ENCODE measurements around the gene SDK2. TPM values are rescaled to one million over a fixed set of nuclear protein-coding genes. Genes with fewer than 3 reads are reported as not detected.

The SDK2 gene
- total and polyA plus RNA-seq, 2 of the 4 experiments (the other 2 are of a cell fraction): under 0.01 to 0.03 TPM

- no peak overlapping the region for H3K18ac ChIP-seq (ENCODE audit: low read depth, low read length)
- H2AFZ ChIP-seq (replicated peaks; ENCODE audit: low read length, poor library complexity): no peak overlapping the region
- no peak overlapping the region for H2BK120ac ChIP-seq (ENCODE audit: low read depth, low read length)
- no CpG with 5 or more reads among the region's 7 CpGs for WGBS, 2 experiments (ENCODE audit: extremely low coverage in 2 of 2, insufficient read length in 1 of 2)
- no peak overlapping the region for H4K8ac ChIP-seq (ENCODE audit: low read depth in 2 of 2, low read length in 2 of 2)
- no peak overlapping the region for H2BK15ac ChIP-seq (ENCODE audit: low read depth, low read length)
- no peak overlapping the region for H3K4me2 ChIP-seq (ENCODE audit: low read depth, low read length)
- H2BK5ac ChIP-seq (ENCODE audit: low read depth, low read length, poor library complexity, severe bottlenecking): no peak overlapping the region
- H3K27ac ChIP-seq (ENCODE audit: insufficient read depth, low read length): no peak overlapping the region
- DNase-seq (no peak), ATAC-seq (ENCODE audit: low read depth) (no peak)
- in situ Hi-C loops (cut with MboI; ENCODE audit: low sequenced_read_pairs): no loop called here
- no peaks in the 10 kb centered on the region for H4K20me1 ChIP-seq (ENCODE audit: insufficient read depth, low read length)
- no TSS peak for BruUV-seq (replicated peaks)
- H3K4me3 ChIP-seq (ENCODE audit: insufficient read depth, low read depth, low read length): no peak overlapping the region
- H4K5ac ChIP-seq (ENCODE audit: low read depth, low read length): no peak overlapping the region
- H3K79me1 ChIP-seq (ENCODE audit: low read depth in 1 of 2, low read length in 2 of 2): no peaks in the 10 kb centered on the region
- no peak overlapping the region for H3K14ac ChIP-seq (replicated peaks; ENCODE audit: low read depth, low read length)
- no peak overlapping the region for H3K56ac ChIP-seq (ENCODE audit: extremely low read depth, insufficient read depth, low read length)
- no peak overlapping the region for H3K4ac ChIP-seq (ENCODE audit: low read depth, low read length)
- H3K27me3 ChIP-seq (ENCODE audit: control insufficient read depth, insufficient read depth, low read length): peaks cover 5% of the 10 kb centered on the region; the same call in 1 of the 2 replicates
- intact Hi-C loops (cut with micrococcal nuclease): no loop called here
- no peak for TF ChIP-seq RCOR1 (IDR thresholded peaks at IDR 0.05; ENCODE audit: insufficient replicate concordance, low read length)
- no peak for TF ChIP-seq CHD1 (IDR thresholded peaks at IDR 0.05; ENCODE audit: low read depth, low read length)
- no peak for TF ChIP-seq MXI1 (IDR thresholded peaks at IDR 0.05; ENCODE audit: borderline replicate concordance, low read depth, low read length)
- no peak for TF ChIP-seq RFX5 (IDR thresholded peaks at IDR 0.05; ENCODE audit: low read depth, low read length)
- TF ChIP-seq, protein P1, sequence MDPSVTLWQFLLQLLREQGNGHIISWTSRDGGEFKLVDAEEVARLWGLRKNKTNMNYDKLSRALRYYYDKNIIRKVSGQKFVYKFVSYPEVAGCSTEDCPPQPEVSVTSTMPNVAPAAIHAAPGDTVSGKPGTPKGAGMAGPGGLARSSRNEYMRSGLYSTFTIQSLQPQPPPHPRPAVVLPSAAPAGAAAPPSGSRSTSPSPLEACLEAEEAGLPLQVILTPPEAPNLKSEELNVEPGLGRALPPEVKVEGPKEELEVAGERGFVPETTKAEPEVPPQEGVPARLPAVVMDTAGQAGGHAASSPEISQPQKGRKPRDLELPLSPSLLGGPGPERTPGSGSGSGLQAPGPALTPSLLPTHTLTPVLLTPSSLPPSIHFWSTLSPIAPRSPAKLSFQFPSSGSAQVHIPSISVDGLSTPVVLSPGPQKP (IDR thresholded peaks at IDR 0.05; ENCODE audit: borderline replicate concordance, low read depth, low read length): no peak
- TF ChIP-seq, protein P2, sequence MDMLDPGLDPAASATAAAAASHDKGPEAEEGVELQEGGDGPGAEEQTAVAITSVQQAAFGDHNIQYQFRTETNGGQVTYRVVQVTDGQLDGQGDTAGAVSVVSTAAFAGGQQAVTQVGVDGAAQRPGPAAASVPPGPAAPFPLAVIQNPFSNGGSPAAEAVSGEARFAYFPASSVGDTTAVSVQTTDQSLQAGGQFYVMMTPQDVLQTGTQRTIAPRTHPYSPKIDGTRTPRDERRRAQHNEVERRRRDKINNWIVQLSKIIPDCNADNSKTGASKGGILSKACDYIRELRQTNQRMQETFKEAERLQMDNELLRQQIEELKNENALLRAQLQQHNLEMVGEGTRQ (IDR thresholded peaks at IDR 0.05; ENCODE audit: low read depth, low read length): no peak
- TF ChIP-seq FOS (IDR thresholded peaks at IDR 0.05; ENCODE audit: low read depth, low read length): no peak
- no peak overlapping the region for H2BK20ac ChIP-seq (ENCODE audit: low read depth, low read length)
- CTCF ChIA-PET: no interaction called here
- H3K4me1 ChIP-seq (ENCODE audit: control insufficient read depth, insufficient read depth, low read length): no peaks in the 10 kb centered on the region
- no peak overlapping the region for H2AK5ac ChIP-seq (ENCODE audit: low read depth, low read length)
- no peak overlapping the region for H3K23ac ChIP-seq (ENCODE audit: low read depth, low read length)
- dilution Hi-C loops (cut with HindIII; ENCODE audit: low sequenced_read_pairs, unreplicated experiment): no loop called here
- no peaks in the 10 kb centered on the region for H3K36me3 ChIP-seq (ENCODE audit: control insufficient read depth, insufficient read depth, low read length)
- no peak overlapping the region for H2AK9ac ChIP-seq (replicated peaks; ENCODE audit: low read depth, low read length, poor library complexity)
- H3K9me3 ChIP-seq (ENCODE audit: control insufficient read depth, insufficient read depth, low read length): no peaks in the 10 kb centered on the region
- H4K91ac ChIP-seq (ENCODE audit: insufficient read depth, low read depth, low read length): no peak overlapping the region
- POLR2A ChIA-PET (ENCODE audit: unreplicated experiment): no interaction called here
- H3K9ac ChIP-seq (ENCODE audit: low read depth, low read length): no peak overlapping the region
- H3K9me1 ChIP-seq (ENCODE audit: insufficient read depth, low read length): no peaks in the 10 kb centered on the region
These were observed 231.3 kb downstream of the SDK2 start for GRCh38 chr17:73412914-73413313.
